GM03348 (cell line): ENCODE results near the gene UCHL1.
"Not testable (repeated sequence)": the region's sequence is repeated elsewhere in the genome, so short reads cannot be mapped to it uniquely, and the experiment has no call there.

Experiments used
- DNase-seq: peaks from one replicate; pipeline ENCODE4 v3.0.0; 2012; ENCODE audit warnings: low spot score

UCHL1 gene

DNA sequence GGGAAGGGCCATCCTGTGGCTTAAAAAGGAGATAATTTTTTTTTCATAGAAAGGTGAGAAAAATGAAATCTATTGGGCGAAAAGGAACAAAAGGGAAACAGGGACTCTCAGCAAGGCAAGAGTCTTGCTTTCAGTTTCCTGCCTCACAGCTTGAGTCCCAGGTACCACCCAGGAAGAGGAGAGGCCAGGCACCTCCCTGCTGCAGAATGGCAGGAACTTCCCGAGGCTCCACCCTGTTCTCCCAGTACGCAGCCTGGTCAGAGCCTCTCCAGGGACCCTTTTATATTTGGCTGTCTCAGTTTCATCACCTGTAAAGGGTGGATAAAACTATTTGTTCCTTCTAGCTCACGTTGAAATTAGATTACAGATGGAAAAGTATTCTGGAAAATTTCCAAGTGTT, 33.8 kb downstream of the UCHL1 start:
- DNase-seq, result no peak

DNA sequence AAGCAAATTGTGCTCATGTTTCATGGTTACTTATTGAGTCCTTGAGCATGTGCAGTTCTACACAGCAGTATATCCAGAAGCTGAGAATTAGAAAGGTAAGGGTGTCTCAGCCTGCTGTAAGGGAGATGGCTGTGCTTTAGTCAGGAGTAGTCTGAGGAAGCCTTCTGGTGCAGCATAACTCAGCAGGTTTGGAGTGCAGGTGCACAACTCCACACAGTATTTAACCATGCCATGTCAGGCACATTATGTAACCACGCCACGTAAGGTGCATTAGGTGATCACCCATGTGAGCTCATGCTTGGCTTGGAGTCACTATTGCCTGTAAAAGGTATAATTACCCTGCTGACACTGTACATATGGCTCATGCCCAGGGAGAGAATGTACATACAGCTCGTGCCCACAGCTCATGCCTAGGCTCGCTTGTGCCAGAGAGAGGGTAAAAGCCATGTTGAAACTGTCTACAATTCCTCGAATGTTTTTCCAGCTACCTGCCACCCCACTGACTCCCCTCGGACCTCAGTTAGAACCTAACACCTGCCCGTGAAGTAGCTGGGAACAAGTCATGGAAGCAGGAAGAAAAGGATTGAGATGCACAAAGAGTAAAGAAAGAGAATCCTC, 37.8 kb downstream of the UCHL1 start:
- DNase-seq, result no peak

DNA sequence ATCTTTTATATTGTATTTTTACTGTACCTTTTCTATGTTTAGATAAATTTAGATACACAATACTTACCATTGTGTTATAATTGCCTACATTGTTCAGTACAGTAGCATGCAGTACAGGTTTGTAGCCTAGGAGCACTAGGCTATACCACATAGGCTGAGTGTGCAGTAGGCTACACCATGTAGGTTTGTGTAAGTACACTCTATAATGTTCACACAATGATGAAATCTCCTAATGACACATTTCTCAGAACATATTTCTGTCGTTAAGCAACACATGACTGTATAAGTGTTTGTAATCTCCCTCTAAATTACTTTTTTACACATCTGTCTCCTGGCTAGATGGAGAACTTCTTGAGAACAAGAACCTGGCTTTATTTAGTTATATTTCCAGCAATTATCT, 40.3 kb downstream of the UCHL1 start:
- DNase-seq, result no peak

DNA sequence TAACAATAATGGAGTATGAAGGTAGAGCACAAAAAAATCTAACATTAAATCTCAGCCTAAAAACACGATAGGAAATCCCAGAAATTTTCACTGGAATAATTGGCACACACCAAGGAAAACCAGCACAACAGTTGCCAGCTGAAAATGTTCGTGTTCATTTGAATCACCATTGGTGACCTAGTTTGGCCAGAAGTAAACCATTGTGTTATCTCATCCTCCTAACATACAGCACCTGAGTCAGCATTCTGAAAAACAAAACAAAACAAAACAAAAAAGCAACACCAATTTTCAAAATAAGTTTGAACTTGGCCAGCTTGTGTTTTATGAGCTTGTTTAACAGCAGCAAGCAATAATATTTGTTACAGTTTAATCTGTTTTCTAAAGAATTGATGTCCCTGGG, 41.1 kb downstream of the UCHL1 start:
- DNase-seq, result no peak

DNA sequence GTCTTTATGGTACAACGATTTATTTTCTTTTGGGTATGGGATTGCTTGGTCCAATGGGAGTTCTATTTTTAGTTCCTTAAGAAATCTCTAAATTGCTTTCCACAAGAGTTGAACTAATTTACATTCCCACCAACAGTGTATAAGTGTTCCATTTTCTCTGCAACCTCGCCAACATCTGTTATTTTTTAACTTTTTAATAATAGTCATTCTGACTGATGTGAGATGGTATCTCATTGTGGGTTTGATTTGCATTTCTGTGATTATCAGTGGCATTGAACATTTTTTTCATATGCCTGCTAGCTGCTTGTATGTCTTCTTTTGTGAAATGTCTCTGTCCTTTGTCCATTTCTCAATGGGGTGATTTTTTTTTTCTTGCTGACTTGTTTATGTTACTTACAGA, 42.8 kb downstream of the UCHL1 start:
- no peak for DNase-seq

DNA sequence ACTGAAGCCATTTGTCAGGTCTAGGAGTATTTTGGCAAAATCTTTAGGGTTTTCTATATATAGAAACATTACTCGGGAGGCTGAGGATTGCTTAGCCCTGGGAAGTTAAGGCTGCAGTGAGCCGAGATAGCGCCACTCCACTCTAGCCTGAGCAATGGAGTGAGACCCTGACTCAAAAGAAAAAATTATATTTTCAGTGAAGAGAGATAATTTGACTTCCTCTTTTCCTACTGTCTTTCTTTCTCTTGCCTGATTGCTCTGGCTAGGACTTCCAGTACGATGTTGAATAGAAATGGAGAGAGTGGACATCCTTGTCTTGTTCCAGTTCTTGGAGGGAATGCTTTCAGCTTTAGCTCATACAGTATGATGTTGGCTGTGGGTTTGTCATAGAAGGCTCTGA, 44.4 kb downstream of the UCHL1 start:
- DNase-seq, result no peak

DNA sequence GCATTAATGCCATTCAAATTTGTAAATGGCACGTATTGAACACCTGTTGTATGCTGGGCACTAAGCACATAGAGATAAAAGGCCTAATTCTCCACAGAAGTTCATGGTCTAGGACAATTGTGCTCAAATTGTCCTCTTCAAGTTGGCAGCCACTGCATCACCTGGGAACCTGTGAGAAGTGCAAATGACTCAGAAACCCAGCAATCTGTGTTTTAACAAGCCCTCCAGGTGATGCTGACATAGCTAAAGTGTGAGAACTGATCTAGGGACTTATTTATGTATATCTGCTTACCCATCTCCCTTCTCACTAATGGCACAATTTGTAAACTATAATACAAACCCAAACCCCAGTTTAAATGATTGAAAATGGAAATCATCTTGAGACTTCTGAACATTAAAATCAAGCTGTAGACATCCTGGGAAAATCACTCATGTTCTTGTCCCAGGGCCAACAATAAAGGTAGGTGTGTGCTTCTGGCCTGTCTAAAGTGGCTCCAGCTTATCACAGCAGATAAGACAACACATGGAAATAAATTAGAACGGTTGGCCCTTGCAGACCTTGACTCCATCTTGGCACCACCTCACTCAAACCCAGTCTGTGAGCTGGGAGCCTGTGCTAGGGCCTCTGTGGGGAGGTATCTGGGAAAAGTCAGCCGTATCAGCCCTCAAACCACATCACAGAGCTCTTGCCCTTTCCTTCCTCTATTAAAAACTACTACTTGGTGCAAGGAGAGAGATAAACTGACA, 46.8 kb downstream of the UCHL1 start:
- DNase-seq, result no peak

DNA sequence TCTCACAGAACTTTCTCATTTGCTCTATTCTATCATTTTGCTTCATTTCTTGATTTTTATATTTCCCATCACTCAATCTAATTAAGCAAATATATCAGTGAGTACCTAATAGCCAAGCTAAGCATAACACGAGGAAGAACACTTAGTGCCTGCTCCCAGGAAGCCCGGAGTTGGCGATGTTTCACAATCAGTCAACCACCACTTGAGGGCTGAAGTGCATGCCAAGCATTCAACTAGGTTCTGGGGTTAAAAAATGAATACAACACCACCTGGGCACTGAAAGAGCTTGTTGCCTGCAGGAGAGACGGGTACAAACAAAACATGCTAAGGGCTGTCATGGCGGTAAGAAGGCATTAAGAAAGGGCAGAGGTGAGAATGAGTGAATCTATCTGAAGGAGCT, 47.5 kb downstream of the UCHL1 start:
- no peak for DNase-seq

DNA sequence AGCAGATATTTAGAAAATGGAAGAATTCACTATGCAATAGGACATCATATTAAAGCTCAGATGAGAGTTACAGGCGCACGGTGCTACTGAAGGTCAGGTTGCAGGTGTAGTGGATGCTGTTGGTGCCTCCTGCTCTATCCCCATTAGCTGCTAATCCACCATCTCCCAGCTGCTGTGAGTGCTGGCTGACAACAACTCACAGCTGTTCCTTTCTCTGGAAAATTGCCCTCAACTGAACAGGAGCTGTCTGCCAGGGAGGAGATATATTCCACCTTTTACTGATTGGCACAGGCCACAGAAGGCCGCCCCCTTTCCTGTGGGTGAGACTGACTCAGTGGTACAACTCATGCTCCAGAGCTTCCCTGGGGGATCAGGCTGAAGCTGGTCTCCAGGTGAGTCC, 48.7 kb downstream of the UCHL1 start:
- DNase-seq, result no peak

DNA sequence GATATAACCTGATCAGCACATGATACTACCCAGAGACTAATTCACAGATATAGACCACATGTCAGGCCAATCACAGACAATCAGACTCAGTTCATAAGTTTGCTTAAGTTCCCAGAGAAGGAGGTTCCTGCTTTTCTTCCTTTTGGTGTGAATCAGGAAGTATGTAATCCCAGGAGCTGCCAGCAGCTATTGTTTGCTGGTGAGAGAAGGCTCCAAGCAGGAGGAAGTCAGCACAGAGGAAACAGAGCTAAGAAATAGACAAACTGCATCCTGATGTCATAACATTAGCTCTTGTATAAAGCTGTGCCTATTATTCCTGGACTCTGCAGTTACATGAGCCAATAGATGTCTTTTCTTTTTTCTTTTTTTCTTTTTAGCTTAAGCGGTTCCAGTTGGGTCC, 50.9 kb downstream of the UCHL1 start:
- DNase-seq, result no peak

DNA sequence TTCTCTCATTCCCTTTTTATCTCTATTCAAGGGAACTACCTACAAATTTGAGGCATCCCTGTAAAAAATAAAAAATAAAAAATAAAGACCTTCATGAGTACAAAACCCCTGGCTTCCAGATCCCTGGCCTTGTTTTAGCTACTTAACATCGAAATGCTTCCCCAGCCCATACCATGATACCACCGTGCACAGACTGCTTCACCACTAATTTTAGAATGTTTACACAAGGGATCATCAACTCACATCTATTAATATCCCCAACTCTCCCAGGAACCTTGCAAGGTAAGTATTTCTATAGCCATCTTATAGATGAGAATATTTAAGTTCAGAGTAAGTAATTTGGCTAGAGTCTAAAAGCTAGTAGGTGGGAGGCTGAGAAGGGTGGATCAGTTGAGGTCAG, 51.7 kb downstream of the UCHL1 start:
- no peak for DNase-seq

DNA sequence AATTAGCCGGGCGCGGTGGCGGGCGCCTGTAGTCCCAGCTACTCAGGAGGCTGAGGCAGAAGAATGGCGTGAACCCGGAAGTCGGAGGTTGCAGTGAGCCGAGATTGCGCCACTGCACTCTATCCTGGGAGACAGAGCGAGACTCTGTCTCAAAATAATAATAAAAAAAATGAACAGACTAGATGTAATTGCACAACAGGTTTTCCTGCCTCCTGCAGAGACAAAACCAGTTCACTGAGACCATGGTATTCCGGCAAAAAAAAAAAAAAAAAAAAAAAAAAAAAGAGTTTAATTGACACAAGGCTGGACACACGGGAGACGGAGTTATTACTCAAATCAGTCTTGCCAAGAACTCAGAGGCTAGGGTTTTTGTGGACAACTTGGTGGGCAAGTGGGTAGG, 58.7 kb downstream of the UCHL1 start:
- DNase-seq, result not testable (repeated sequence)

DNA sequence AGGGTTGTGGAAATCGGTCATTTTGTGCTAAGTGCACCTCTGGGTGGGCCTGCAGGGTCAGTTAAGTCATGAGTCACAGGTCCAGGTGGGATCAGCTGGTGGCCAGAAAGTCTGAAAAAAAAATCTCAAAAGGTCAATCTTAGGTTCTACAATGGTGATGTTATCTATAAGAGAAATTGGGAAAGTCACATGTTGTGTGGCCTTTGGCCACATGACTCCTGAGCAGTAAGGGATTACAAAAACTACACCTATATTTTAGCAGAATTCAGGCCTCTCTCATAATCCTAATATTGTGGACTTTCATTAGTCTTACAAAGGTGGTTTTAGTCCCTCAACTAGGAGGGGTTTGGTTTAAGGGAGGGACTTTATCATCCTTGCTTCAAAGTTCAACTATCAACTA, 59.1 kb downstream of the UCHL1 start:
- no peak for DNase-seq
